Measurements from ENCODE around the gene TLR3.

DNA sequence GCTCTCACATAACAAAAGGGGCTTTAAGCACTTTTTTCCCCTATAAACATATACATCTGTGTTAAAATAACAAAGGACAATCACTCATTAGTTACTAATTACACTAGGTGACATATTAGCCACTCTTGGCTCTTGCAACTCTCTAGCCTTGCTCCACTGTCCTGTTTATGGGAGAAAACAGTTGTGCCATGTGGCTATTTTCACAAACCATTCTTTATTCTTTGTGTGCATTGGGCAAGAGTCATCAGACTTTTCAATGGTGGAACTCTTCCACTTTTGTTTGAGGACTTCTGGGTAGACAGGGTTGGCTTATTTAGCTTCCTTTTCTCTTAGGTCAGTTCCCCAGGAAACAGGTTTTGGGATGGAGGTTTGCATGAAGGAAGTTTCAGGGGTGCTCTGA lies 19.6 kb downstream of the TLR3 start:
- no peak for TF ChIP-seq POLR2A (IDR thresholded peaks at IDR 0.05)
- TF ChIP-seq, protein P1, sequence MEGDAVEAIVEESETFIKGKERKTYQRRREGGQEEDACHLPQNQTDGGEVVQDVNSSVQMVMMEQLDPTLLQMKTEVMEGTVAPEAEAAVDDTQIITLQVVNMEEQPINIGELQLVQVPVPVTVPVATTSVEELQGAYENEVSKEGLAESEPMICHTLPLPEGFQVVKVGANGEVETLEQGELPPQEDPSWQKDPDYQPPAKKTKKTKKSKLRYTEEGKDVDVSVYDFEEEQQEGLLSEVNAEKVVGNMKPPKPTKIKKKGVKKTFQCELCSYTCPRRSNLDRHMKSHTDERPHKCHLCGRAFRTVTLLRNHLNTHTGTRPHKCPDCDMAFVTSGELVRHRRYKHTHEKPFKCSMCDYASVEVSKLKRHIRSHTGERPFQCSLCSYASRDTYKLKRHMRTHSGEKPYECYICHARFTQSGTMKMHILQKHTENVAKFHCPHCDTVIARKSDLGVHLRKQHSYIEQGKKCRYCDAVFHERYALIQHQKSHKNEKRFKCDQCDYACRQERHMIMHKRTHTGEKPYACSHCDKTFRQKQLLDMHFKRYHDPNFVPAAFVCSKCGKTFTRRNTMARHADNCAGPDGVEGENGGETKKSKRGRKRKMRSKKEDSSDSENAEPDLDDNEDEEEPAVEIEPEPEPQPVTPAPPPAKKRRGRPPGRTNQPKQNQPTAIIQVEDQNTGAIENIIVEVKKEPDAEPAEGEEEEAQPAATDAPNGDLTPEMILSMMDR (IDR thresholded peaks at IDR 0.05), result no peak

Measured in vagina (tissue), 2 donors.